HG03135 (cell line): Measurements from ENCODE around the gene MAG.
"Not testable (repeated sequence)": the region's sequence is repeated elsewhere in the genome, so short reads cannot be mapped to it uniquely, and the experiment has no call there.

Experiments used
- ATAC-seq: cut with Tn5 transposase; IDR thresholded peaks from one replicate; pipeline ENCODE4 v1.9.1; 2021; ENCODE audit warnings: mild to moderate bottlenecking, moderate library complexity; ENCODE audit not compliant: unreplicated experiment

Gene MAG

GRCh38 chr19:35279374-35279773, 12.6 kb upstream of the MAG start:
- ATAC-seq, result no peak

DNA sequence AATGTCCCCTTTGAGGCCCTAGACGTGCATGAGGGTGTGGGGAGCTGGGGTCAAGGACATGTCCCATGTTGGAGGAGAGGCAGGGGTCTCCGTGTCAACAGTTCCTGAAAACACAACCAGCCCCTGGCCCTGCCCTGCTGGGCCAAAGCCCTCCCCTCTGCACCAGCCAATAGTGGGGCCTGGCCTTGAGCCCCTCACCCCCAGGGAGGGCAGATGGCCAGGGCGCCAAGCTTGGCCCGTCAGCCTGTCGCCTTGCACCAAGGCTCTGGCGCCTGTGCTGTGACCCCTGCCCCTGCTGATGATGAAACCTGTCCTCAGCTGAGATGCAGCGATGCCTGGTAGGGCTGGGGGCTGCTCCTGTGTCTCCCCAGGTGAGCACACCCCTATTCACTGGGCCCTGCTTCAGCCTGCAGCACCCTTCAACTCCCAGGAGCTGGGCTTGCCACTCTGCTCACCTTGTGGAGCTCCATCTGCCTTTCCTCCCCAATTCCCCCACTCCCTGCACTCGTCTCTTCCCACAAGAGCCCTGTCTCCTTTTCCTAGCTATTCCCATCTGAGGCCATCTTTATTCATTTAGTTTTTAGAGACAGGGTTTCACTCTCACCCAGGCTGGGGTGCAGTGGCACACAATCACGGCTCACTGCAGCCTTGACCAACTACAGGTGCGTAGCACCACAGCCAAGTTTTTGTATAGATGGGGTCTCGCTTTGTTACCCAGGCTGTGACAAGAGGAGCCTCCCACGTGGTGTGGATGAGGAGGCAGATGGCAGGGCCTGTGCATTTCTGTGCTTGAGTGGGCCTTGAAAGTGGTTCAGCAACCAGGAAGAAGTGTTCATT, 11.8 kb upstream of the MAG start:
- no peak for ATAC-seq

GRCh38 chr19:35281303-35281702, 10.7 kb upstream of the MAG start:
- no peak for ATAC-seq

- no peak for ATAC-seq
Observed at GRCh38 chr19:35284153-35285094, 7.5 kb upstream of the MAG start.

DNA sequence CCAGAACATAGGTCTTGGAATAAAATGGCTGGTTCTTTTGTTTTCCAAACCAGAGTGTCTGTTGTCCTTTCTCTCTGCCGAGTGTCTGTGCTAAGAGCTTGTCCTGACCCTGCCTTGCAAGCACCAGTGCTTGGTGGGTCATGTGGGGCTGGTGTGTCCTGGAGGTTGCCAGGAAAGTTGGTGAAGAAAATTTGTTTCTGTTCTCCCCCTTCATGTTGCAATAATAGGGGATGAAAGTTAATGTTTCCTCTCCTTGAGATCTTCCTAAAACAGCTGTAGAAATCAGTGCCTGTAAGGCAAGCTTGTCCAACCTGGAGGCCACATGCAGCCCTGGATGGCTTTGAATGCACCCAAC, 6.9 kb upstream of the MAG start:
- ATAC-seq, result no peak

GRCh38 chr19:35285465-35285864, 6.5 kb upstream of the MAG start:
- ATAC-seq, result not testable (repeated sequence)

GRCh38 chr19:35286101-35286500, 5.9 kb upstream of the MAG start:
- not testable (repeated sequence) for ATAC-seq

DNA sequence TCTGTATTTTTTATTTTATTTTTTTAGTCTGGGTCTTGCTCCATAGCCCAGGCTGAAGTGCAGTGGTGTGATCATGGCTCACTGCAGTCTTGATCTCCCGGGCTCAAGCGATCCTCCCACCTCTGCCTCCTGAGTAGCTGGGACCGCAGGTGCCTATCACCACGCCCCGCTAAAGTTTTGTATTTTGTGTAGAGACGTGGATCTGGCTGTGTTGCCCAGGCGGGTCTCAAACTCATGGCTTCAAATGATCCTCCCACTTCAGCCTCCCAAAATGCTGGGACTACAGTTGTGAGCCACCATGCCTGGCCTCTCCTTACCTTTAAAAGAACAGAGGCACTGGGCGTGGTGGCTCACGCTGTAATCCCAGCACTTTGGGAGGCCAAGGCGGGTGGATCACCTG, 4.2 kb upstream of the MAG start:
- ATAC-seq, result no peak

DNA sequence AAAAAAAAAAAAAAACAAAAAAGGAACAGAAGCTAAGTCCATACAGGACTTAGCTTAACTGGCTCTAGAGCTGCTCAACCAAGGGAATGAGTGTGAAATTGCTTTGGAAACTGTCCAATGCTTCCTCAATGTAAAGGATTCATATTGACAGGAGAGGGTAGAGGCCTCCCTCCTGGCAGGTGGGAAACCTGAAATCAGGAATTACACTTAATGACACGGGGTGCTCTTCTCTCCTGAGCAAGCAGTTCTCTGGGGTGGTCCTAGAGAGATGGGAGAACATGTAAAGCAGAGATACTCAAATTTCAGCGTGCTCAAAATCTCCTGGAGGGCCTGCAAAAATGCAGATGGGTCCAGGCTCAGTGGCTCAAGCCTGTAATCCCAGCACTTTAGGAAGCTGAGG, 3.6 kb upstream of the MAG start:
- no peak for ATAC-seq

DNA sequence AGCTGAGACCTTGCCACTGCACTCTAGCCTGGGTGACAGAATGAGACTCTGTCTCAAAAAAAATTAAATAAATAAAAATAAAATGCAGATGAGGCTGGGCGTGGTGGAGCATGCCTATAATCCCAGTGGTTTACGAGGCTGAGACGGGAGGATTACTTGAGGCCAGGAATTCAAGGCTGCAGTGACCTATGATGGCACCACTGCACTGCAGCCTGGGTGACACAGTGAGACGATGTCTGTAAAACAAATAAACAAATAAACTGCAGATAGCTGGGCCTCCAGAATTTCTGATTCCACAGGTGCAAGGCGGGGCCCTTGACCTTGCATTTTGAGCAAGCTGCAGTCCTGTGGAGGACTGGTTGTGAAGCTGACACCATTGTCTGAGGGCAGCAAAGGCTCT, 3.1 kb upstream of the MAG start:
- no peak for ATAC-seq

DNA sequence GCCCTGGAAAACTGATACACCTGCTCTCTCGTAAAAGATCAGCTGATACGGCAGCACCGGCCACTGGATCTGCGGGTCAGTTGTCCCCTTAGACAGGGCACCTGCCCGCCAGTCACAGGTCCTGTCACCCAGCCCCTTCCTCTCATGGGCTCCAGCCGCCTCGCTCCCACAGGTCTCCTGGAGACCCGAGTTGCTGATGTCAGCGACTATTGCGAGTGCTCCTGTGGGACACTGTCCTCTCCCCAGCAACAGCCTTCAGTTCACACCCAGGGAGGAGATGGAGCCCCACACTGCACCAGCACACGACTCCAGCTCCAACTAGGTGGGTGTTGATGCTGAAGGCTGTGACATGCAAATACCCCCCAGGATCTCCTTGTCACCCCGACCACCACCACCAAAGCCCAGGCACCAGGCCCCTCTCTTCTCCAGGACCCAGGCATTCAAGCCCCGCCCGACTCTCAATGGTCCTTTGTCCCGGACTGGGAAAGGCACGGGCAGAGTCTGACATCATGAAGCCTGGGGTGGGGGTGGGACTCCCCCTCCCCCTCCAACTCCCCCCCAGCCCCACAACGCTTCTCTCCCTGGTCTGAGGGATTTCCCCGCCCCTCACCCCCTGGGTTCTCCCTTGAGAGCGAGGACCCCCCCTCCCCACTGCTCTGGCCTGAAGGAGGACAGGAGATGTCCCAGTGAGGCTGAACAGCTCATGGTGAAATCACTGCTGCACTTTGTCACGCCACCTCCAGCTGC, 1.4 kb upstream of the MAG start:
- ATAC-seq, result no peak

DNA sequence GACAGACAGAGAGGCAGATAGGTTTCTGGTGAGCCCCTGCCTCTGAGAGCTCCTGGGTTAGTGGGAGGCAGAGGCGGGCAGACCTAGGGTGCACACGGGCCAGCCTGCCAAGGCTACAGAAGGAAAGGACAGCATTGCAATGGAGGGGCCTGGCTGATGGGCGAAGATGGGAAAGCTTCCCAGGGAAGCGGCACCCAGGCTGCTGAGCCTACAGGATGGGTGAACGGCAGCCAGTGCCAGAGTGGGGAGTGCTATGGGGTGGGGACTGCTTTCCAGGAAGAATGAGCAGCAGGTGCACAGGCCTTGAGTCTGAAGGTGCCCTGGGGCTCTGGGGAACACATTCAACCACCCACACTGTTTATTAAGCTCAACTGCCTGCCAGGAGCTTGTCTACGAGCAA, 702 bp upstream of the MAG start:
- no peak for ATAC-seq

GRCh38 chr19:35292421-35293362, 731 bp downstream of the MAG start:
- no peak for ATAC-seq

GRCh38 chr19:35293363-35293739, 1.4 kb downstream of the MAG start:
- no peak for ATAC-seq

DNA sequence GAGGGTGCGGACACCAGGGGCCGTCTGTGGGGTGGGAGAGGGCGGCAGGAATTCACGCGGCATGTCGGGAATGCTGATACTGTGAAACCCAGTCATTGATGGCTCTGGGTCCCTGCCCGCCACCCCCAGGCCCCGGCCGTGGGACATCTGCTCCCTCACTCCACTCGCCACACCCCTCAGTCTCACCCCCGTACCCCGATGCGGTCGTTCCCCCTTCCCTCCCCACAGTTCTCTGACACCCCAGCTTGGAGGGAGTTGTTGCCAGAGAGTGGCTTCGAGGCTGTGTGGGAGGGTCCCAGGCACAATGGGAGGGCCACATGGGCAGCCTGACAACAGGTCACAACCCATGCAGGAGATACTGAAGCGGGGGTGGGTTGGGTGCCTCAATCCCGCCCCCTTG, 1.8 kb downstream of the MAG start:
- no peak for ATAC-seq

DNA sequence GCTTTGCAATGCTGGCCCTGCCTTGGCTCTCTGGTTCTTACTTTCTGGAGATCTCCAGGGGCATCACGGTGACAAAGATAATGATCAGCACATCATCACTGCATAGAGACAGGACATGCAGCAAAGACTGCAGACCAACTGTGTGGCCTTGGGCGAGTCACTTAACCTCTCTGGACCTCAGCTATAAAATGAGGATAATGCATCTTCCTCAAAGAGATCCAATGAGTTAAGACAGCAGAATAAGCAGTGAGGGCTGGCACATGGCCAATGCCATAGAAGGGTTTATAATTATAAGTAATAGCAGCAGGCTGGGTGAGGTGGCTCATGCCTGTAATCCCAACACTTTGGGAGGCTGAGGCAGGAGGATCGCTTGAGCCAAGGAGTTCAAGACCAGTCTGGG, 2.4 kb downstream of the MAG start:
- ATAC-seq, result no peak

DNA sequence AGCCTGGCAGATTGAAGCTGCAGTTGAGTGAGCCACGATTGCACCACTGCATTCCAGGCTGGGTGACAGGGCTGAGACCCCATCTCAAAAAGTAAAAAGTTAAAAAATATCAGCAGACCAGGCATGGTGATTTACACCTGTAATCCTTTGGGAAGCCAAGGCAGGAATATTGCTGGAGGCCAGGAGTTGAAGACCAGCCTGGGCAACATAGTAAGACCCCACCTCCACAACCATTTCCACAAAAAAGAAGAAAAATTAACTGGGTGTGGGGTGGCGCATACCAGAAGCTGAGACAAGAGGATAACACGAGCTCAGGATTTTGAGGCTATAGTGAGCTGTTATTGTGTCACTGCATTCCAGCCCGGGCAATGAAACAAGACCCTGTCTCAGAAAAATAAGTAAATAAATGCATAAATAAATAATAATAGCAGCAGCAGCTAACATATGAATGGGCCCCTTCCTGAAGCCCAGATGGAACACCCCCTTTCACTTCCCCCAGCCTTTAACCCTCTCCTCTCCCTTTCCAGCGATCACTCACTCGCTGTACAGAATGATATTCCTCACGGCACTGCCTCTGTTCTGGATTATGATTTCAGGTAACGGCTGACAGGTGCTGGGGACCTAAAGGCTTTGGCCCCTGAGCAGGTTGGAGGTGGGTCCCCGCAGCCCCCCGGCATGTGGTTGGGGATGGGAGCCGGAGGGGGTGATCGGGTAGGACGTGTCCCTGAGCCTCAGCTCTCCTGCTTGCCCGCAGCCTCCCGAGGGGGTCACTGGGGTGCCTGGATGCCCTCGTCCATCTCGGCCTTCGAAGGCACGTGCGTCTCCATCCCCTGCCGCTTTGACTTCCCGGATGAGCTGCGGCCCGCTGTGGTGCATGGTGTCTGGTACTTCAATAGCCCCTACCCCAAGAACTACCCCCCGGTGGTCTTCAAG, 3.2 kb downstream of the MAG start:
- no peak for ATAC-seq

GRCh38 chr19:35295792-35296462, 4.0 kb downstream of the MAG start:
- no peak for ATAC-seq
